NOMO-1 treated with DMSO at 0.1 percent for 48 hours (cell line): ENCODE results near the gene NAALADL2.
A peak's percentile ranks its signal among the peaks of the same experiment; 100 is the strongest.
"Not testable (repeated sequence)": the region's sequence is repeated elsewhere in the genome, so short reads cannot be mapped to it uniquely, and the experiment has no call there.

Experiments
- DNase-seq: peaks from one replicate; lab custom pipeline; 2025; ENCODE audit not compliant: unreplicated experiment; lab: John Stamatoyannopoulos, UW

Gene NAALADL2

GRCh38 chr3:175460849-175461399 is 601.8 kb downstream of the NAALADL2 start:
- DNase-seq, result not testable (repeated sequence)

- no peak for DNase-seq
These were observed 605.2 kb downstream of the NAALADL2 start for GRCh38 chr3:175464362-175464761.

GRCh38 chr3:175469124-175469523 is 610.0 kb downstream of the NAALADL2 start:
- DNase-seq, result no peak

GRCh38 chr3:175475765-175476164 is 616.6 kb downstream of the NAALADL2 start:
- DNase-seq, result no peak

- no peak for DNase-seq
These were observed 617.4 kb downstream of the NAALADL2 start for GRCh38 chr3:175476489-175476888.

- DNase-seq, result no peak
These were observed 618.6 kb downstream of the NAALADL2 start for GRCh38 chr3:175477651-175478224.

- DNase-seq, result no peak
These were observed 619.2 kb downstream of the NAALADL2 start for GRCh38 chr3:175478301-175478700.

- DNase-seq, result no peak
These were observed 620.0 kb downstream of the NAALADL2 start for GRCh38 chr3:175479175-175479574.

- no peak for DNase-seq
These were observed 620.7 kb downstream of the NAALADL2 start for GRCh38 chr3:175479800-175480199.

GRCh38 chr3:175484666-175485065 is 625.5 kb downstream of the NAALADL2 start:
- no peak for DNase-seq

GRCh38 chr3:175485436-175485835 is 626.3 kb downstream of the NAALADL2 start:
- DNase-seq, result no peak

- peak; percentile 21 for DNase-seq
These were observed 627.1 kb downstream of the NAALADL2 start for GRCh38 chr3:175486255-175486654.

- DNase-seq, result no peak
These were observed 630.3 kb downstream of the NAALADL2 start for GRCh38 chr3:175489406-175489805.

- DNase-seq, result no peak
These were observed 634.2 kb downstream of the NAALADL2 start for GRCh38 chr3:175493301-175493700.

GRCh38 chr3:175495331-175495730 is 636.2 kb downstream of the NAALADL2 start:
- peak; percentile 89 for DNase-seq

GRCh38 chr3:175502155-175502554 is 643.0 kb downstream of the NAALADL2 start:
- DNase-seq, result no peak

- DNase-seq, result no peak
These were observed 652.2 kb downstream of the NAALADL2 start for GRCh38 chr3:175511219-175511785.

- no peak for DNase-seq
These were observed 653.6 kb downstream of the NAALADL2 start for GRCh38 chr3:175512700-175513099.

GRCh38 chr3:175518459-175518858 is 659.3 kb downstream of the NAALADL2 start:
- no peak for DNase-seq

GRCh38 chr3:175521406-175521805 is 662.3 kb downstream of the NAALADL2 start:
- no peak for DNase-seq

GRCh38 chr3:175526191-175526590 is 667.1 kb downstream of the NAALADL2 start:
- no peak for DNase-seq

GRCh38 chr3:175526609-175527280 is 667.6 kb downstream of the NAALADL2 start:
- DNase-seq, result peak; percentile 46
